ENCODE results near the gene PPP1R7.

Gene PPP1R7

GRCh38 chr2:241217320-241218031, 67.2 kb downstream of the PPP1R7 start:
- ATAC-seq = peak; percentile 34 to 36

GRCh38 chr2:241218131-241219029, 68.1 kb downstream of the PPP1R7 start:
- ATAC-seq = peak; percentile 24 to 33

DNA sequence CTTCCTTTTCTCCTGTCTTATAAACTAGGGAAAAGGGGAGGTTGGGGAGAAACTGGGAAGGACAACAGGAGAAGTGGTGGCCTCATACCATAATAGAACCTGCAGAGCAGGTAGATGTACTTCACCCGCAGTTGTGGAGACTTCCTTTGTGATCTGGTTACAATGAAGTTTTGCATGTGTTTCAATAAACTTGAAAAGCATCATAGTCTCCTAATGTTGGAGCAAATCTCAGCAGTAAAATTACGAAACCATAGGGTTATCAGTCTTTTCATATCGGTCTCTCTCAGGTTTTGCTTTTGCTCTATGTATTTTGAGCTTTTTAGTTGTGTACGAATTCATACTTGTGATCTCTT, 68.7 kb downstream of the PPP1R7 start:
- ATAC-seq = no peak

DNA sequence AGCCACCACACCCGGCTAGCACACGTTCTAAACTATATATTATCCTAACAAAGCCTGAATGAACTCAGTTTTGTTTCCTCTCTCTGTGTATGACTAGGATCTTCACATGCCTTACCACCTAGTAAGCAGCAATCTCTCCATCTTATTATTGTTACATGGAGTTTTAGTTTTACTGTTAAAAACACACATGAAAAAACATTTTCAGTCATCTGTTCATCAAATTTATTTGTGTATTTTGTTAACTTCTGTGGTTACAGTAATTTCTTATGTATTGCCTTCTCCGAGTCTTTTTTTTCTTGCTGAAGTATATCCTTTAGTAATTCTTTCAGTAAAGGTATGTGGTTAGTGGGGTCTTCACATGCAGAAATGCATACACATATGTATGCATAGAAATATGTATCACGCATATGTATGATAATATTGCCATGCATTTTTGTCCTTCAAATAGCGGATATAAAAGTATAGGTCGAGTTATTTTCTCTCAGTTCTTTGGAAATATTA, 69.6 kb downstream of the PPP1R7 start:
- no peak for ATAC-seq

- no peak for ATAC-seq
Observed at GRCh38 chr2:241223211-241224017, 73.1 kb downstream of the PPP1R7 start.

DNA sequence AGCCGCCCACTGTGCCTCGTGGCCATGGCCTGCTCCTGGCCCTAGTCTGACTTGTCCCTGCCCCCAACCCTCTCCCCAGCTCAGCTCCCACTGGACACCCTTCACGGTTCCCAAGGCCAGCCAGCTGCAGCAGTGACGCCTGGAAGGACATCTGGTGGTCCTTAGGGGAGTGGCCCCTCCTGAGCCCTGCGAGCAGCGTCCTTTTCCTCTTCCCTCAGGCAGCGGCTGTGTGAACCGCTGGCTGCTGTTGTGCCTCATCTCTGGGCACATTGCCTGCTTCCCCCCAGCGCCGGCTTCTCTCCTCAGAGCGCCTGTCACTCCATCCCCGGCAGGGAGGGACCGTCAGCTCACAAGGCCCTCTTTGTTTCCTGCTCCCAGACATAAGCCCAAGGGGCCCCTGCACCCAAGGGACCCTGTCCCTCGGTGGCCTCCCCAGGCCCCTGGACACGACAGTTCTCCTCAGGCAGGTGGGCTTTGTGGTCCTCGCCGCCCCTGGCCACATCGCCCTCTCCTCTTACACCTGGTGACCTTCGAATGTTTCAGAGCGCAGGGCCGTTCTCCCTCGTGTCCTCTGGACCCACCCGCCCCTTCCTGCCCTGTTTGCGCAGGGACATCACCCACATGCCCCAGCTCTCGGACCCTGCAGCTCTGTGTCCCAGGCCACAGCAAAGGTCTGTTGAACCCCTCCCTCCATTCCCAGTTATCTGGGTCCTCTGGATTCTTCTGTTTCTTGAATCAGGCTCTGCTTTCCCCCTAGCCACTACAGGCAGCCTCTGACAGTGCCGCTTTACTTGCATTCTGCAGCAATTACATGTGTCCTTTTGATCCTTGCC, 74.0 kb downstream of the PPP1R7 start:
- ATAC-seq = peak; percentile 18 to 24

GRCh38 chr2:241224851-241225438, 74.7 kb downstream of the PPP1R7 start:
- ATAC-seq = no peak

- no peak for ATAC-seq
Observed at GRCh38 chr2:241225545-241225944, 75.3 kb downstream of the PPP1R7 start.

DNA sequence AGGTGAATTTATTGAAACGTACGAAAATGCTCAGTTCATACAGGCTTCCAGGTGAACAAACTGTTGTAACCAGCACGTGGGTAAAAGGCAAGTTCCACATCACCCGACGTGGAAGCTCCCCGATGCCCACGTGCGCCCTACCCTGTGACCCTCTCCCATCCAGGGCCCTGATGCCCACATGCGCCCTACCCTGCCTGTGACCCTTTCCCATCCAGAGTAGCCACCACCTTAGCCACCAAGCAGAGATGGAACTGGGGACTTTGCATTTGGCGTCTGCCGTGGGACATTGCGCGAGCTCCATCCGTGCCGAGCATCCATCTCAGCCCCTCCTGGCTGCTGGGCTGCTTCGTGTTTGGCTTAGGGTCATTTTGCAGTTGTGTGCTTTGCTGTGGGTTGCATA, 75.7 kb downstream of the PPP1R7 start:
- ATAC-seq = no peak

DNA sequence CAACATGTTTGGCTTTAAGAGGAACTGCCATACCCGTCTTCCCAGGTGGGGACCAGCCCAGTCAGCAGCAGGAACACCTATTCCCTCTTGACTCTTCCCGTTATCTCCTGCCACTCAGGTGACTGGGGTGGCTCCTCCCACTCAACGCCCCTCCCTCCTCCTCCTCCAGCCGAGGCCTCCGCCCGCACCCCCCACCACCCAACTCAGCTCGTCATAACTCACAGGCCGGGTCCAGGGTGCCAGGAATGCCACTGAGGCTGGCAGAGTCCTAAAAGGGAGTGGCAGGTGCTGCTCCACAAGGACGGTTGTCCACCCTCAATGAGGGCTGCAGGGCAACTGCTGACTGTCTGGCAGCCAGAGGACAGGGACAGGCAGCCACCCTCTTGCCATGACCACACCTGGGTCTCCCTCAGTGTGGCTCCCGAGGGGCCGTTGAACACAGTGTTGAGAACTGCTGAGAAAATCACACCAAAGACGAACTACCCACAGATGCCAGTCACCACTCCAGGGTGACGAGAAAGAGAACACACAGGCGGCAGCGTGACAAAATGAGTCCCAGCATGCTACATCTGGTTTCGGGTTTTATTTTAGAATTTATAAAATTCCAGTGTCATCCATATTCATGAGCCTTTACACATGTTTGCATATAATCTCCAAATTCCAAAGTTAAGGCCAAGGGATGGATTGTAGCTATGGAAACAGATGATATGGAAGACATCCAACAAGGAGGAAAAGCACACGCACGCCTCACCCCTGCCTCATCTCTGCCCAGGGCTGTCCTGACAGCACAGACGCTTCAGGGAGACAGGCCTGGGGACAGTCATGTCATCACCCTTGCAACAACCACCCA, 76.7 kb downstream of the PPP1R7 start:
- no peak for ATAC-seq

GRCh38 chr2:241227594-241227993, 77.3 kb downstream of the PPP1R7 start:
- ATAC-seq = no peak

GRCh38 chr2:241228081-241228859, 78.0 kb downstream of the PPP1R7 start:
- ATAC-seq = no peak

GRCh38 chr2:241228860-241229516, 78.7 kb downstream of the PPP1R7 start:
- no peak for ATAC-seq

- ATAC-seq = no peak
Observed at GRCh38 chr2:241229563-241230401, 79.5 kb downstream of the PPP1R7 start.

- ATAC-seq = no peak
Observed at GRCh38 chr2:241230435-241230834, 80.2 kb downstream of the PPP1R7 start.

- ATAC-seq = no peak
Observed at GRCh38 chr2:241232736-241233575, 82.7 kb downstream of the PPP1R7 start.
